DOHH2 (cell line): Measurements from ENCODE around the gene GPR157.

Source experiments
- H3F3A ChIP-seq: fragments of 200-600 bp; sonication (generic), shearing (Covaris generic); 2 replicates; pipeline ENCODE4 v1.6.0; 2016; ENCODE audit warnings: antibody characterized with exemption, mild to moderate bottlenecking; ENCODE audit not compliant: control insufficient read depth, insufficient read depth
- H3K27ac ChIP-seq: fragments of 200-600 bp; sonication (generic); 2 replicates; pipeline ENCODE4 v1.5.1; 2014; ENCODE audit warnings: low read depth, mild to moderate bottlenecking, low read length, moderate library complexity
- H3K27me3 ChIP-seq: fragments of 200-600 bp; sonication (generic); 2 replicates; pipeline ENCODE4 v1.6.1; 2014; ENCODE audit warnings: mild to moderate bottlenecking, low read length, mixed read lengths; ENCODE audit not compliant: control insufficient read depth
- H3K36me3 ChIP-seq: fragments of 200-600 bp; sonication (generic); 2 replicates; pipeline ENCODE4 v1.6.1; 2014; ENCODE audit warnings: mild to moderate bottlenecking, low read length, moderate library complexity, mixed read lengths; ENCODE audit not compliant: control insufficient read depth
- H3K4me1 ChIP-seq: fragments of 200-600 bp; sonication (generic); 2 replicates; pipeline ENCODE4 v1.6.1; 2014; ENCODE audit warnings: mild to moderate bottlenecking, low read length, mixed read lengths; ENCODE audit not compliant: control insufficient read depth
- H3K4me2 ChIP-seq: fragments of 200-600 bp; sonication (generic); 2 replicates; pipeline ENCODE4 v1.6.0; 2014; ENCODE audit warnings: mild to moderate bottlenecking, low read length, moderate library complexity
- H3K4me3 ChIP-seq: fragments of 200-600 bp; sonication (generic); 2 replicates; pipeline ENCODE4 v1.5.1; 2014; ENCODE audit warnings: mild to moderate bottlenecking, low read length, mixed read lengths
- H3K79me2 ChIP-seq: fragments of 200-600 bp; sonication (generic); 2 replicates; pipeline ENCODE4 v1.6.1; 2014; ENCODE audit warnings: mild to moderate bottlenecking, low read length, mixed read lengths; ENCODE audit not compliant: control insufficient read depth
- H3K9me2 ChIP-seq: fragments of 200-600 bp; sonication (generic); replicated peaks from 2 replicates; pipeline ENCODE4 v1.6.1; 2014; ENCODE audit warnings: mild to moderate bottlenecking, low read length, mixed read lengths; ENCODE audit not compliant: control insufficient read depth
- H3K9me3 ChIP-seq: fragments of 200-600 bp; sonication (generic); 2 replicates; pipeline ENCODE4 v1.6.1; 2014; ENCODE audit warnings: antibody characterized with exemption, low read length, mixed read lengths; ENCODE audit not compliant: control insufficient read depth, insufficient read depth
- H4K20me1 ChIP-seq: fragments of 200-600 bp; sonication (generic); 2 replicates; pipeline ENCODE4 v1.6.0; 2014; ENCODE audit warnings: low read depth, mild to moderate bottlenecking, antibody characterized with exemption, low read length, moderate library complexity; ENCODE audit not compliant: control insufficient read depth, insufficient read depth
- EZH2phosphoT487 ChIP-seq: fragments of 200-600 bp; sonication (generic); IDR thresholded peaks from 2 replicates; pipeline ENCODE4 v1.6.1; 2017; ENCODE audit warnings: borderline replicate concordance, mild to moderate bottlenecking, antibody characterized with exemption, low read length, moderate library complexity, mixed read lengths
- TF ChIP-seq, protein P1 (sequence below): fragments of 200-600 bp; sonication (generic); IDR thresholded peaks from one replicate; pipeline ENCODE4 v1.5.1; 2014; ENCODE audit warnings: antibody characterized with exemption, mild to moderate bottlenecking, low read depth, low read length; ENCODE audit not compliant: poor library complexity, severe bottlenecking

Gene GPR157

GRCh38 chr1:9058465-9058864 is 70.4 kb downstream of the GPR157 start:
- TF ChIP-seq, protein P1, sequence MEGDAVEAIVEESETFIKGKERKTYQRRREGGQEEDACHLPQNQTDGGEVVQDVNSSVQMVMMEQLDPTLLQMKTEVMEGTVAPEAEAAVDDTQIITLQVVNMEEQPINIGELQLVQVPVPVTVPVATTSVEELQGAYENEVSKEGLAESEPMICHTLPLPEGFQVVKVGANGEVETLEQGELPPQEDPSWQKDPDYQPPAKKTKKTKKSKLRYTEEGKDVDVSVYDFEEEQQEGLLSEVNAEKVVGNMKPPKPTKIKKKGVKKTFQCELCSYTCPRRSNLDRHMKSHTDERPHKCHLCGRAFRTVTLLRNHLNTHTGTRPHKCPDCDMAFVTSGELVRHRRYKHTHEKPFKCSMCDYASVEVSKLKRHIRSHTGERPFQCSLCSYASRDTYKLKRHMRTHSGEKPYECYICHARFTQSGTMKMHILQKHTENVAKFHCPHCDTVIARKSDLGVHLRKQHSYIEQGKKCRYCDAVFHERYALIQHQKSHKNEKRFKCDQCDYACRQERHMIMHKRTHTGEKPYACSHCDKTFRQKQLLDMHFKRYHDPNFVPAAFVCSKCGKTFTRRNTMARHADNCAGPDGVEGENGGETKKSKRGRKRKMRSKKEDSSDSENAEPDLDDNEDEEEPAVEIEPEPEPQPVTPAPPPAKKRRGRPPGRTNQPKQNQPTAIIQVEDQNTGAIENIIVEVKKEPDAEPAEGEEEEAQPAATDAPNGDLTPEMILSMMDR = no peak
- no peak for TF ChIP-seq EZH2phosphoT487
- H3K4me3 ChIP-seq = no peak overlapping the region
- H3K9me3 ChIP-seq = no peaks in the 10 kb centered on the region
- H3K9me2 ChIP-seq = no peaks in the 10 kb centered on the region
- peaks cover 32% of the 10 kb centered on the region for H3F3A ChIP-seq
- peaks cover 88% of the 10 kb centered on the region for H3K36me3 ChIP-seq
- H3K27ac ChIP-seq = no peak overlapping the region
- H3K4me1 ChIP-seq = peaks cover 43% of the 10 kb centered on the region
- no peaks in the 10 kb centered on the region for H3K27me3 ChIP-seq
- no peak overlapping the region for H3K4me2 ChIP-seq
- peaks cover 47% of the 10 kb centered on the region for H4K20me1 ChIP-seq
- peaks cover 93% of the 10 kb centered on the region for H3K79me2 ChIP-seq

DNA sequence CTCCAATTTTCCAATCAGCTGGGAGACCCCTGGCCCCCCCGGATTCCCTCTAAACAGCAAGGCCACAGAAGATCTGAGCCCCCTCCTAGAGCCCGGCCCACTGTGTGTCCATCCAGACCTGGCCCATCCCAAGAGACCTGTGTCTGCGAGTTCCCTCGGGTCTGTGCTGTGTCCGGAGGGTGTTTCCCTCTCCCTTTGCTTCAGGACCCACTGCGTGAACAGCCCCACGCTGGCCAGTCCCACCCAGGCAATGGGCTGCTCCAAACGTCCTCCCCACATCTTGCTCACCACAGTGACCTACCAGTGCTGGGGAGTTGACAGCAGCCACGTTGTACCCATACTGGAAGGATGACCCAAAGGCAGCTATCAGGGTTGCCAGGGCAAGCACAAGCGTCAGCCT is 71.1 kb downstream of the GPR157 start:
- TF ChIP-seq, protein P1 = no peak
- TF ChIP-seq EZH2phosphoT487 = no peak
- Histone ChIP-seq H3K79me2 (peaks cover 87% of the 10 kb centered on the region), H3K4me2 (no peak overlapping the region), H3F3A (peaks cover 28% of the 10 kb centered on the region), H3K36me3 (peaks cover 87% of the 10 kb centered on the region), H4K20me1 (peaks cover 47% of the 10 kb centered on the region), H3K27ac (no peak overlapping the region), H3K4me3 (no peak overlapping the region), H3K27me3 (no peaks in the 10 kb centered on the region), H3K9me3 (no peaks in the 10 kb centered on the region), H3K4me1 (peaks cover 37% of the 10 kb centered on the region), H3K9me2 (no peaks in the 10 kb centered on the region)

DNA sequence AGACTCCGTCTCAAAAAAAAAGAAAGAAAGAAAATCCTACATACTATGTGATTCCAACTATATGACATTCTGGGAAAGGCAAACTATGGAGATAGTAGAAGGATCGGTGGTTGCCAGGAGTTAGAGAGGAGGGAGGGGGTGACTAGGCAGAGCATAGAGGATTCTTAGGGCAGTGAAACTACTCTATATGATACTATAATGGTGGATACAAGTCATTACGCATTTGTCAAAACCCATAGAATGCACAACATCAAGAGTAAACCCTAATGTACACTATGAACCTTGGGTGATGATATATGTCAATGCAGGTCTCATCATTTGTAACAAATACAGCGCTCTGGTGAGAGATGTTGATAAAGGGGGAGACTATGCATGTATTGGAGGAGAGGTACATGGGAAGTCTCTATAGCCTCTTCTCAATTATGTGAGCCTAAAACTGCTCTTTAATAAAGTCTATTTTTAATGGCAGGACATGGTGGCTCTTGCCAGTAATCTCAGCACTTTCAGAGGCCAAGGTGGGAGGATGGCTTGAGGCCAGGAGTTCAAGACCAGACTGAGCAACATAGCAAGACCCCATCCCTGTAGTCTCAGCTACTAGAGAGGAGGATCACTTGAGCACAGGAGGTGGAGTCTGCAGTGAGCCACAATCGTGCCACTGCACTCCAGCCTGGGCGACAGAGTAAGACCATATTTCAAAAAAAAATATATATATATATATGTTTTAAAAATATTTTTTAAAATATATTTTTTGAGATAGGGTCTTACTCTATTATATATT is 76.4 kb downstream of the GPR157 start:
- H4K20me1 ChIP-seq = peaks cover 19% of the 10 kb centered on the region; the same call in 1 of the 2 replicates
- peaks cover 81% of the 10 kb centered on the region for H3K79me2 ChIP-seq
- peaks cover 88% of the 10 kb centered on the region for H3K36me3 ChIP-seq
- H3K4me1 ChIP-seq = peaks cover 37% of the 10 kb centered on the region
- H3K27me3 ChIP-seq = no peaks in the 10 kb centered on the region
- no peak overlapping the region for H3K4me2 ChIP-seq
- peaks cover 28% of the 10 kb centered on the region for H3F3A ChIP-seq
- H3K27ac ChIP-seq = no peak overlapping the region
- H3K4me3 ChIP-seq = no peak overlapping the region
- no peaks in the 10 kb centered on the region for H3K9me3 ChIP-seq
- H3K9me2 ChIP-seq = no peaks in the 10 kb centered on the region
- TF ChIP-seq EZH2phosphoT487 = no peak
- TF ChIP-seq, protein P1 = no peak
